ENCODE results near the gene SETD7.
A peak's percentile ranks its signal among the peaks of the same experiment; 100 is the strongest.

SETD7 gene

DNA sequence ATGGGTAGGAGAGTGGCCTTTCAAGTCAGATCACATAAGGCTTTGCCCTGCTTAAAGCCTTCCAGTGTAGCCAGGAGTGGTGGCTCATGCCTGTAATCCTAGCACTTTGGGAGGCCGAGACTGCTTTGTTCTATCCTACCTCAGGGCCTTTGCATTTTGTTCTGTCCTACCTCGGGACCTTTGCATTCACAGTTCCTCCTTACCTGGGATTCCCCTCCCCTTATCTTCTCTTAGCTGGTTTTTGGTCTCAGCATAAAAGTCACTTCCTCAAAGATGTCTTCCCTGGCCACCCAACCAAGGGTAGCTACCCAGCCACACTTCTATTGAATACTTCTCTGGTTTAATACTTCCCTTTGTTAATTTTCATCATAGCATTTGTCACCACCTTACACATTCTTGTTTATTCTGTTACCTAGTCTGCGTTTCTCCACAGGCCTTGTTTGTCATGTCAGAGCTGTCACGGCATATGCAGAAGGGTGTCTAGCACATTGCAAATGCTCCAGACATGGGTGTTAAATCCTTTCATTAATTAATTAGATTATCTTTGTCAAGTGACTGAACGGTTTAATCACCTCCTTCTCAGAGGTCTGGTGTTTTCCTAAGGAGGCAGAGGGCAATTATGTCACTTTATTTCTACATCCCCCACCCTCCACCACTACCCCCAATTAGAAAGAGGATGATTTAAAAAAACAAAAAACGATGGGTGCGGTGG is 11.3 kb upstream of the SETD7 start:
- Histone ChIP-seq H3K9ac (ENCODE audit: low read length) (no peak overlapping the region), H3K27ac (ENCODE audit: low read depth, low read length) (no peak overlapping the region), H3K27me3 (ENCODE audit: control insufficient read depth in 1 of 2, insufficient read depth in 2 of 2, low read length in 2 of 2) (no peaks in the 10 kb centered on the region), H3K9me3 (ENCODE audit: low read length) (no peaks in the 10 kb centered on the region), H3K4me3 (ENCODE audit: low read depth in 1 of 2, low read length in 2 of 2) (no peak overlapping the region), H3K36me3 (ENCODE audit: insufficient read depth, low read length) (no peaks in the 10 kb centered on the region), H3K4me1 (ENCODE audit: insufficient read depth, low read length) (no peaks in the 10 kb centered on the region)

DNA sequence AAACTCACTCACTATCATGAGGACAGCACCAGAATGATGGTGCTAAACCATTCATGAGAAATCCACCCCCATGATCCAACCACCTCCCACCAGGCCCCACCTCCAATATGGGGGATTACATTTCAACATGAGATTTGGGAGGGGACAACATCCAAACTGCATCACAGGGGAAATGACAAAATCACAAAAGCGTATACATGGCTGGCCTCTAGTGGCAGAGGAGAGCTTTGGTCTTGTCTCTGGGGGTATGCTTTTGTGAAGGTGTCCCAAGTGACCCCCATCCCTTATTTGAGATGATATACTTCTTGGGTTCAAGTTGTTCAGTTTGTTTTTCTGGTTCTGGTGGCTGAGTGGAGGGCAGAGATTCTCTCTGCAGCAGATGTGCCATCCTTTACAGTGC is 8.5 kb upstream of the SETD7 start:
- H3K9me3 ChIP-seq (ENCODE audit: low read length): no peaks in the 10 kb centered on the region
- no peak overlapping the region for H3K4me3 ChIP-seq (ENCODE audit: low read depth in 1 of 2, low read length in 2 of 2)
- no peak overlapping the region for H3K27ac ChIP-seq (ENCODE audit: low read depth, low read length)
- H3K9ac ChIP-seq (ENCODE audit: low read length): no peak overlapping the region
- H3K36me3 ChIP-seq (ENCODE audit: insufficient read depth, low read length): no peaks in the 10 kb centered on the region
- no peaks in the 10 kb centered on the region for H3K27me3 ChIP-seq (ENCODE audit: control insufficient read depth in 1 of 2, insufficient read depth in 2 of 2, low read length in 2 of 2)
- peaks cover 11% of the 10 kb centered on the region for H3K4me1 ChIP-seq (ENCODE audit: insufficient read depth, low read length)

DNA sequence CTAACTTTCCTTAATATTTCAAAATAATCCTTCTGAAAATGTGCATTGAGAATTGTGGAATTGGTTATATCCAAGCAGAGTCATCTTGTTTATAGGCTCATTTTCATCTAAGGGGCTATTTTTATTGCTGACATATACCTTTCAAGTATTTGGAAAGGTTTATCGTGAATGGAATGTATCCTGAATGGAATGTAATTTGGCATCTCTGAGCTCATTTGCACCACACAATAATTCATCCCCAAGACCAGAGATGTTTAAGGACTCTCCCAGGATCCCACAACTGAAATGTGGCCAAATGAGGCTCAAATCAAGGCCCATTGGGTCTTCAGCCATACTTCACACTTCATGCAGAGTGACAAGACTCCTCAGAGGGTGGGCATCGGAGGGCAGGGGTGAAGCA is 7.5 kb upstream of the SETD7 start:
- no peak overlapping the region for H3K9ac ChIP-seq (ENCODE audit: low read length)
- H3K27ac ChIP-seq (ENCODE audit: low read depth, low read length): no peak overlapping the region
- no peaks in the 10 kb centered on the region for H3K36me3 ChIP-seq (ENCODE audit: insufficient read depth, low read length)
- H3K9me3 ChIP-seq (ENCODE audit: low read length): no peaks in the 10 kb centered on the region
- no peak overlapping the region for H3K4me3 ChIP-seq (ENCODE audit: low read depth in 1 of 2, low read length in 2 of 2)
- no peaks in the 10 kb centered on the region for H3K27me3 ChIP-seq (ENCODE audit: control insufficient read depth in 1 of 2, insufficient read depth in 2 of 2, low read length in 2 of 2)
- H3K4me1 ChIP-seq (ENCODE audit: insufficient read depth, low read length): peaks cover 21% of the 10 kb centered on the region

DNA sequence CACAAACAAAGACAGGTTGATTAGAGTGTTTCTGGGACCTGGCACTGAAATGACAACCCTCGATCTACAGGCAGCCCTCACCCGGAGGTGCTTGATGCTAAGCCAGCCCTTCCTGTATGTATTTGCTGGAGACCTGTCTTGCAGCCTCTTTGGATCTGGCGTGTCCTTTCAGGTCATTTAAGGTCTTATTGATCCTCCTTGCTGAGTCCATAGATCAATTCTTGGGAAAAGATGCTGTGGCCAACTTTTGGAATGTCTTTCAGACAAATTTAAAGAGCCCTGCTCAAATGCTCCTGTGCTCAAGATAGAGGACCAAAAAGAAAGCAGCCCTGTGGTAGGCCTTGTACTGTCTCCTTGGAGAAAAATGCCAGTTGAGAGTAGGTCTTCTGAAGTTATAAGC is 6.8 kb upstream of the SETD7 start:
- H3K9me3 ChIP-seq (ENCODE audit: low read length): no peaks in the 10 kb centered on the region
- no peak overlapping the region for H3K27ac ChIP-seq (ENCODE audit: low read depth, low read length)
- H3K27me3 ChIP-seq (ENCODE audit: control insufficient read depth in 1 of 2, insufficient read depth in 2 of 2, low read length in 2 of 2): no peaks in the 10 kb centered on the region
- H3K9ac ChIP-seq (ENCODE audit: low read length): no peak overlapping the region
- no peak overlapping the region for H3K4me3 ChIP-seq (ENCODE audit: low read depth in 1 of 2, low read length in 2 of 2)
- peaks cover 27% of the 10 kb centered on the region for H3K4me1 ChIP-seq (ENCODE audit: insufficient read depth, low read length)
- H3K36me3 ChIP-seq (ENCODE audit: insufficient read depth, low read length): no peaks in the 10 kb centered on the region

DNA sequence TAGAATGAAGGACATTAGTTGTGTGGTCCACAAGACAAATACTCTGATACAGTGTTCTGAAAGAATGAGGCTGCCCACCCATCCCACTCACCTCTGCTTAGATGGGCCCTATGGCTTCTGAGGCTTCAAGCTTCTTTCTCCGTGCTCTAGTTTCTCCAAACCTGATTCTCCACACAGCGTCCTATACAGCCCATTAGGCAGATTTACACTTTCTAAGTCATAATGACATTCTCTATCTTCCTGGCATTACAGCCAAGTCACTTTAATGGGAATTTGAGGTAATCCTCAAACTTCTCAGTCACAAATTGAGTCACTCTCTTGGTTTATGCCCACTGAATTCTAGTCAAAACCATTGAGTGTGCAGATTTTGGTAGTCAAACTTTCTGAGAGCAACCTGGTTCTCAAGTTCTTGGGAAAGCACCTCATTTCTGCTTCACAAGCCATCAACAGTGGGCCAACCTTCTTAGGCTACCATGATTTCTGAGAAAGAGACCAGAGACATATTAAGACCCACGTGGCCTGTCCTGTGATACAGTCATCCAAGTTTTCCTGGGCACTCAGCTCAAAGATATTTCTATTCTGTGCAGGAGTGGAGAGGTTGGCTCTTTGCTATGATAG is 6.2 kb upstream of the SETD7 start:
- Histone ChIP-seq H3K27ac (ENCODE audit: low read depth, low read length) (no peak overlapping the region), H3K9ac (ENCODE audit: low read length) (no peak overlapping the region), H3K4me1 (ENCODE audit: insufficient read depth, low read length) (peaks cover 34% of the 10 kb centered on the region), H3K36me3 (ENCODE audit: insufficient read depth, low read length) (no peaks in the 10 kb centered on the region), H3K9me3 (ENCODE audit: low read length) (no peaks in the 10 kb centered on the region), H3K27me3 (ENCODE audit: control insufficient read depth in 1 of 2, insufficient read depth in 2 of 2, low read length in 2 of 2) (no peaks in the 10 kb centered on the region), H3K4me3 (ENCODE audit: low read depth in 1 of 2, low read length in 2 of 2) (no peak overlapping the region)

DNA sequence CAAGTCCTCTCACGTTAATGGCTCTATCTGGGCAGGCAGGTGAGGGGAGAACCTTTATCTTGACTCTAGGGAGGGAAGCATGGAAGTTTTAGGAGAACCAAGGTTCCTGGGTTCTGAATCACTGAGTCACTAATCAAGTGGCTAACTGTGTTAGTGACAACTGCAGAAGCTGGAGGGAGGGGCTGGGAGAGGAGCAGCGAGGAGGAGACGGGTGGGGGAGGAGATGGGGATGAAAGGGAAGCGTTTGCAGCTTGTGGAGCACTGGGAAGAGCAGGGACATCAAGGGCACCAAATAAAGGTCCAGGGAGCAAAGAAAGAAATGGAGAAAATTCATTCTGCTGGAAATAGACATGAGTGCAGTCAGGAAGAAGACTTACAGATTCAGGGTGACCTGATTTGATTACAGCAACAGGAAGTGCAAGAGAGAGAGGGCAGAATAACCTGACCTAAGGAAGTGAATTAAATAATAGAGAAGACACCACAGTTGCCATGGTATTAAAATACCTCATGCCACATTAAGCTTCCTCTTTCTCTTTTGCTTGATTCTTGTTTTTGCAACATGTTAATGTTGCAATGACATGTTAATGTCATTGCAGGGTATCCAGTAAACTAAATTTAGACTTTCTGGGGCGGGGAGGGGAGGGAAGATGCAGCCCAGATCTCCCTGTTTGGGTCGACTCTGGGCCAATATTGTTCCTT is 4.5 kb upstream of the SETD7 start:
- Histone ChIP-seq H3K9ac (ENCODE audit: low read length) (no peak overlapping the region), H3K27me3 (ENCODE audit: control insufficient read depth in 1 of 2, insufficient read depth in 2 of 2, low read length in 2 of 2) (no peaks in the 10 kb centered on the region), H3K4me1 (ENCODE audit: insufficient read depth, low read length) (peaks cover 34% of the 10 kb centered on the region), H3K27ac (ENCODE audit: low read depth, low read length) (no peak overlapping the region), H3K36me3 (ENCODE audit: insufficient read depth, low read length) (no peaks in the 10 kb centered on the region), H3K9me3 (ENCODE audit: low read length) (no peaks in the 10 kb centered on the region), H3K4me3 (ENCODE audit: low read depth in 1 of 2, low read length in 2 of 2) (no peak overlapping the region)

DNA sequence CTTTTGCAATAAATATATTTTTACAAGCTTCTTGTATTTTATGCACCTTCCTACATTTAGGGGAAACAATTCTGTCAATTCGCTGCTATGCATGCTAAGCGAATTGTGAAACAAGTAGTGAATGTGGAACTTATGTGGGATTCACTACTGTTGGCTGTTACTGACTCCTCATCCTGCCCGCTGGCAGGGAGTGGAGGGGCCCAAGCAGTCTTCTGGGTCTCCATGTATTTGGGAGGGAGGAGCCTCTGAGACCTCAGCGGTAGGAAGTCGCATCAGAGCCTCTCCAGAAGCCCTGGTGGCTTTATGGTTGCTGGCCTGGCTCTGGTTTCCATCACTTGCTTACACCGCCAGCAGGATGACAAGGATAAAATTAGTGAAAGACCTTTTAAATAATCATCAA is 3.7 kb upstream of the SETD7 start:
- H3K4me3 ChIP-seq (ENCODE audit: low read depth in 1 of 2, low read length in 2 of 2): no peak overlapping the region
- H3K27me3 ChIP-seq (ENCODE audit: control insufficient read depth in 1 of 2, insufficient read depth in 2 of 2, low read length in 2 of 2): no peaks in the 10 kb centered on the region
- no peak overlapping the region for H3K9ac ChIP-seq (ENCODE audit: low read length)
- no peaks in the 10 kb centered on the region for H3K36me3 ChIP-seq (ENCODE audit: insufficient read depth, low read length)
- no peaks in the 10 kb centered on the region for H3K9me3 ChIP-seq (ENCODE audit: low read length)
- H3K4me1 ChIP-seq (ENCODE audit: insufficient read depth, low read length): peaks cover 34% of the 10 kb centered on the region
- no peak overlapping the region for H3K27ac ChIP-seq (ENCODE audit: low read depth, low read length)

DNA sequence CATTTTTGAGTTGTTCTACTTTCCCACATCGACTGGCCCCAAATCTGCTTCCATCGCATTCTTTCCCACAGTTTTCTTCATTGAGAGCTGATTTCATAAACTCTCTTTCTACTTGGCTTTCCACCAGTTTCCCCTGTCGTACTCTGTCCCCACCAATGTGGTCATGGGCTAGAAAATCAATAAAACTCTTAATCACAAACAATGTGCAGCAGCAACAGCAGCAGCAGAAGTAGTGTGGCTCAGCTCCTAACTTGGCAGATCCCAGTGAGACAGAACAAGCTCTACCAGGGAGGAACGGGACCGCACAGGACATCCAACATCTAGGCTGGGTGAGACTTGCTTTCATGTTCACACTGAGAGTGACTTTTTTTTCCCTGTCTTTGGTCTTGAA is 3.1 kb upstream of the SETD7 start:
- Histone ChIP-seq H3K27me3 (ENCODE audit: control insufficient read depth in 1 of 2, insufficient read depth in 2 of 2, low read length in 2 of 2) (no peaks in the 10 kb centered on the region), H3K4me1 (ENCODE audit: insufficient read depth, low read length) (peaks cover 39% of the 10 kb centered on the region), H3K9me3 (ENCODE audit: low read length) (no peaks in the 10 kb centered on the region), H3K4me3 (ENCODE audit: low read depth in 1 of 2, low read length in 2 of 2) (no peak overlapping the region), H3K27ac (ENCODE audit: low read depth, low read length) (peak overlapping the region; percentile 35), H3K9ac (ENCODE audit: low read length) (no peak overlapping the region), H3K36me3 (ENCODE audit: insufficient read depth, low read length) (no peaks in the 10 kb centered on the region)

DNA sequence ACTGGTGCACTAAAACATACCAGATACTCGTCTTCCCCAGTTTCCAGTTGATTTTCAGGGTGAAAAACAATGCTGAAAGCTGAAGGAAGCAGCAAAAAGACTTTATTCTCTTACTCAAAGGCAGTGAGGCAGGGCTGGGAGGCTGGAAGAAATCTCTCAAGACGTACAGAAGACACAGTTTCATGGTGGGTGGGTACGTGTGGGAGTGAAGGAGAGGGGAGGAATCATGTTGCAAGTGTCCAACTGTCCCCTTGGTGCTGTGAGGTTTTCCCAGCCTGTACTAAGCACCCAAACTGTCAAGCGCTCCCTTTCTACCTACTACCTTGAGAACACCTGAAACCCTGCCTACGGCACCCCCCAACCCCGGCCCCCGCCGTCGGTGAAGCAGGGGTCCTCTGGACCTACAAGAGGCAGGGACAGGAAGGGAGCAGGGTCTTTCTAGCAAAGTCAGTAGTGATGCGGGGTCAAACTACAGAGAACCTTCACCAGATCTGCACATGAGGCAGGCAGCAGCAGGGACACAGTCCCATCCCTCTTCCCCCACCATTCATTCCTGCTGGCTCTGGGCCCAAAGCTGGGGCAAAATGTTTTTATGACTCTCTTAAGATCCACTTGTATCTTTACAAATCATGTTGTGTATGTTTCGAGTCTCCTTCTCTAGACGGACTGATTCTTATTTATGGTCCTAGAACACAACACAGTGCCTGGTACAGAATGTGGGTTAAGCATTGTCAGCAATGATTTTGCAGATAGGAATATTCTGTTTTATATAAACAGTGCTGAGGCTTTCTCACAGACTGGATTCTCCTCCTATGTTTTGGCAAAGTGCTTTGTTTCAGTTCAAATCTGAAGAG is 2.4 kb upstream of the SETD7 start:
- no peaks in the 10 kb centered on the region for H3K36me3 ChIP-seq (ENCODE audit: insufficient read depth, low read length)
- H3K9ac ChIP-seq (ENCODE audit: low read length): no peak overlapping the region
- no peaks in the 10 kb centered on the region for H3K9me3 ChIP-seq (ENCODE audit: low read length)
- peaks cover 45% of the 10 kb centered on the region for H3K4me1 ChIP-seq (ENCODE audit: insufficient read depth, low read length)
- peak overlapping the region; percentile 35 for H3K27ac ChIP-seq (ENCODE audit: low read depth, low read length)
- H3K4me3 ChIP-seq (ENCODE audit: low read depth in 1 of 2, low read length in 2 of 2): no peak overlapping the region
- H3K27me3 ChIP-seq (ENCODE audit: control insufficient read depth in 1 of 2, insufficient read depth in 2 of 2, low read length in 2 of 2): no peaks in the 10 kb centered on the region

DNA sequence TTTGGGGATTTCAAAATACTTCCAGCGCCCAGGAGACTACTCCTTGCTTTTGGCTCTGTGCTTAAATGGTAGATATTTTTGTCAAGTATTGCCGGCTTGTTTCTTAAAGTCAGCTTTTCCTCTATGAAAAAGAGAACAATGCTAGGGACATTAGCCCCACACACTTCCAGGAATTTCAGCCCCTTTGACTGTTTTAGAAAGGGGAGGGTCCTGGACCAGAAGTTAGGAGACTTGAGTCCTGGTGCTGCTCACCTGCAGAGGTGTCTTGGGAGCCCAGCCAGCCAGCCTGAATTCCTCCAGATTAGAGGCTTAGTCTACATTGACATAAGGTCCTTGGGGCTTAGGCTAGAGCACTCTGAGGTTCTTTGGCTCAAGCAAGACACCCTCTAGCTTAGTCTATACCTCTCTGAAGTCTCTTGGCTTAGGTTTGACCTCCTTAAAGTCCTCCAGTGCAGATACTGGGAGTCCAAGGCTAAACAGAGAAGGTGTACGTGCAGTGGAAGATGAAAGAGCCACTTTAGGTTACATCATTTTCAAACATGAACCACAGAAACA is 1.6 kb upstream of the SETD7 start:
- H3K36me3 ChIP-seq (ENCODE audit: insufficient read depth, low read length): no peaks in the 10 kb centered on the region
- no peak overlapping the region for H3K27ac ChIP-seq (ENCODE audit: low read depth, low read length)
- H3K4me3 ChIP-seq (ENCODE audit: low read depth in 1 of 2, low read length in 2 of 2): peak overlapping the region in 1 of 2 donors; percentile 82
- peak overlapping the region; percentile 66 for H3K9ac ChIP-seq (ENCODE audit: low read length)
- no peaks in the 10 kb centered on the region for H3K27me3 ChIP-seq (ENCODE audit: control insufficient read depth in 1 of 2, insufficient read depth in 2 of 2, low read length in 2 of 2)
- peaks cover 54% of the 10 kb centered on the region for H3K4me1 ChIP-seq (ENCODE audit: insufficient read depth, low read length)
- no peaks in the 10 kb centered on the region for H3K9me3 ChIP-seq (ENCODE audit: low read length)

Measured in muscle layer of colon (tissue), 2 donors.